Cerebellar nuclear complex (tissue), 1 donor: Measurements from ENCODE around the gene ANKRD50.
A peak's percentile ranks its signal among the peaks of the same experiment; 100 is the strongest.

Experiments used
- DNase-seq, 2 experiments: peaks; one replicate each; lab custom pipeline; 2025; lab: John Stamatoyannopoulos, UW

Gene ANKRD50, protein sequence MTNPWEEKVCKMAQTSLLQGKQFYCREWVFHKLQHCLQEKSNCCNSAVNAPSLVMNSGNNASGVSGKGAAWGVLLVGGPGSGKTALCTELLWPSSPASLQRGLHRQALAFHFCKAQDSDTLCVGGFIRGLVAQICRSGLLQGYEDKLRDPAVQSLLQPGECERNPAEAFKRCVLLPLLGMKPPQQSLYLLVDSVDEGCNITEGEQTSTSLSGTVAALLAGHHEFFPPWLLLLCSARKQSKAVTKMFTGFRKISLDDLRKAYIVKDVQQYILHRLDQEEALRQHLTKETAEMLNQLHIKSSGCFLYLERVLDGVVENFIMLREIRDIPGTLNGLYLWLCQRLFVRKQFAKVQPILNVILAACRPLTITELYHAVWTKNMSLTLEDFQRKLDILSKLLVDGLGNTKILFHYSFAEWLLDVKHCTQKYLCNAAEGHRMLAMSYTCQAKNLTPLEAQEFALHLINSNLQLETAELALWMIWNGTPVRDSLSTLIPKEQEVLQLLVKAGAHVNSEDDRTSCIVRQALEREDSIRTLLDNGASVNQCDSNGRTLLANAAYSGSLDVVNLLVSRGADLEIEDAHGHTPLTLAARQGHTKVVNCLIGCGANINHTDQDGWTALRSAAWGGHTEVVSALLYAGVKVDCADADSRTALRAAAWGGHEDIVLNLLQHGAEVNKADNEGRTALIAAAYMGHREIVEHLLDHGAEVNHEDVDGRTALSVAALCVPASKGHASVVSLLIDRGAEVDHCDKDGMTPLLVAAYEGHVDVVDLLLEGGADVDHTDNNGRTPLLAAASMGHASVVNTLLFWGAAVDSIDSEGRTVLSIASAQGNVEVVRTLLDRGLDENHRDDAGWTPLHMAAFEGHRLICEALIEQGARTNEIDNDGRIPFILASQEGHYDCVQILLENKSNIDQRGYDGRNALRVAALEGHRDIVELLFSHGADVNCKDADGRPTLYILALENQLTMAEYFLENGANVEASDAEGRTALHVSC (N-terminal part only)

DNA sequence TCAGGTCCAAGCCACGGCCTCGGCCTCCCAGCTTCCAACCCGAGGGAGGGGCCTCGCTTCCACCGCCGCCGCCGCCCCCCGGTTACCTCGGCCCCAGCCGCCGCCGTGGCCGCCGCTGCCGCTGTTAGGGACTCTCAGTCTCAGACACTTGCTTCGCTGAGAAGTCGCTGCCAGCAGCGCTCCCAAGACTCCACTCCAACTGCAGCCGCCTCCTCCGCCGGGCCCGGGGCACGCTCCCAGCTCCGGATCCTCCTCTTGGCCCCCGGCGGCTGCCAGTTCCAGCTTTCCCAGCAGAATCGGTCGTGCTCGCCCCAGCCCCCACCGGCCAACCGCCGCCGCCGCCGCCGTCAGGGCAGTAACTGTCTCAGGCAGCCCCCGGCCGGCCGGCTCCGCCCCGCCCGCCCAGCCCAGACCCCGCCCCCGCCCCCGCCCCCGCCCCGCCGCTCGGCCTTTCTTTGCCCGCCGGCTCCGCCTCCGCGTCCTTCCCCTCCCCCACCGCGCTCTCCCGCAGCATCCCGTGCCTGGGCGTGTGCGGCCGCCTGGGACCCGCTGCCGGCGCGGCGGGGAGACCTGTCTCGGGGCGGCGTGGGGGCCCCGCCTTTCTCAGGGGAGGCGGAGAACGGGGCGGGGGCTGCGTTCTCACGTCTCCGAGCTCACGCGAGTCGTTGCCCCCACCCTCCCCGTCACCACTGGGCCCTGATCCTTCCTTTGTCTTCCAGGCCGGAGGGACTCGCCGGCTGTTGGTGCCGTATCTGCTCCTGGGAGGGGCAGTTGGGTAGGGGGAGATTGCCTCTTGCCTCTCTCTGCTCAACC, at the start of gene ANKRD50:
TSS of gene ANKRD50 (minus strand) at position 361 of the 813 bp plus-strand sequence. CDS start 2,221 bp downstream, outside the sequence.
- DNase-seq: peak; percentile 2 to 32

DNA sequence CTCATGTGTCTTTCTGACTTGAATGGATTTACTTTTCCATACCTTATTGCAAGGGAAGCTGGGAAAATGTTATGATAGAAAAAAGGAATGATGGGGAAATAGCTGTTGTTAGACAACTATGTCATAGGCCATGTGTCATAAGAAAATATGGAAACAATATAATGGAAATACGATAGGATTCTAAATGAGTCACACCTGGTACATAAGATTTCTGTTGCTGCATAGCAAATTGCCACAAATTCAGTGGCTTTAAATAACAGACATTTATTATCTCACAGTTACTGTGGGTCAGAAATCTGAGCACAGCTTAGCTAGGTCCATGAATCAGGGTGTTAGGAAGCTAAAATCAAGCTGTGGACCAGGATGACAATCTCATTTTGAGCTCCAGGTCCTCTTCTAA, 44.6 kb upstream of the ANKRD50 start:
- no peak for DNase-seq

DNA sequence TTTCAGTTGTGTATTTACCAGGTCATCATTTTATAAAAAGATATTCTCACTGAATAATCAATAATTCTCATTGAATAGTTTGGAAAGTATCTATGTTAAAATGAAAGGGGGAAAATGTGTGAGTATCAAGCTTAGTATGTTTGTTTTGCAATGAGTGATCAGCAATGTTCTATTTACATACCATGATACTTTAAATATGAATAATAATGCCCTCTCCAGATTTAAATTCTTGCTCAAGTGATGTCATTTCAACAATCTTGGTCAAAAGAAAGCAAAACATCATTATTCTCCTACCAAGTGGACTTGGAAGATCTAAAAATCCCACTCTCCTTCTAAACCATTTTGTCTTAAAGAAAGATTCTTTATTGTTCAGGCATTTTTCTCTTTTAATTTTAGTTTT, 42.1 kb upstream of the ANKRD50 start:
- no peak for DNase-seq

DNA sequence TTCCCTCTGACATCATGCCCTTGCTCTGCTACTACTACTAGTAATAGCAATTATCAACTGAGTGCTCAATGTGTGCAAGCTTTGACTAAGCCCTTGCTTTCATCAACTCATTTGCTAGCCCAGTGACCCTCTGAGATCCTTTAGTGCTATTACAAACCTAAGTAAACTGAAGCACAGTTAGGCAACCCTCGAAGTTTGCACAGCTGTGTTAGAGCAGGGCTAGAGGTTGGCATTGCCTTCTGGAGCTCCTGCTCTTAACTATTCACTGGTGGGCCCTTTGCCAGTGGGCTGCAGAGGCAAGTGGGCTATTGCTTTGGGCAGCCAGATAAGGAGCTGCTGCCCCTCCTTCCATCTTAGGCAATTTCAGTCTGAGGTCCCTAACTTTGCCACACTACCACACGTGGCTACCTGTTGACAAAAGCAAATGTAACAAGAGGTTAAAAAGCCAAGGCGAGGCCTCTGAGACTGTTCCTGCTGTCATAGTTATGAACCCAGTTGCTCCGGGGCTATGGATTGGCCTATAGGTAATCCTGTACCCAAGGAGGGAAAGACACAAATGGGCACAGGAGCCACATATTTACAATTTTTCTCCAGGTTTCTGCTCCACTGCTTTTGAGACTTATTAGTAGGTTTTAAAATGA, 41.5 kb upstream of the ANKRD50 start:
- no peak for DNase-seq

DNA sequence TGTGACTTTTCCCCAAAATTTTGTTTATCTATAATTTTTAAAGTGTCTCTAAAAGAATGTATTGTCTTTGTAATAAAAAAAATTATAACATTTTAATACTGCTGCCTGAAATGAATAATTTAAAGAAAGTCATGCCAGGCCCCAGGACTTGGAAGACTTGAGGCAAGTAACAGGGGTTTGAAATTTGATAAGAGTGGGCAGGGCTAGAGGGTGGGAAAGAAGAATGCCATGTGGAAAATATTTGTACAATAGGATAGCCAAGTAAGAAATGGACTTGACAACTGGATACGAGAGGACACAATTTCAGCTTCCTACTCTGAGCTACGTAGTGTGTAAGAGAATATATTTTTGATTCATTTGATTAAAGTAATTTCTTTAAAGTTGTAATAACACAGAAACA, 36.9 kb upstream of the ANKRD50 start:
- DNase-seq: no peak

DNA sequence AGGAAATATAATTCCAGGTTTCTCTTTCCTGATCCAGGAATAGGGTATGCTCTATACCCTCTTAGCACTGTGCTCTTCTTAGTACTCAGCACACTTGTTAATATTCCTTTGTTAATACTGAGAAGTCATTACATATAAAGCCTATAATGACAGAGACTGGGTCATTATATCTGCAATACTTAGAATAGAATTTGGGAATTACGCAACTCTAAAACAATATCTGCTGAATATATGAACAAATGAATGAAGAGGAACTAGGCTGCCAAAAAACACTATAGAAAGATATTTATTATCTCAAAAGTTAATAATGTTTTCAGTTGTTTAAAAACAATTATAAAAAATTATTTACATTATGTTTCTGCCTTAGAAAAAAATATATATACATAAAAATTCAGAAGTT, 36.4 kb upstream of the ANKRD50 start:
- no peak for DNase-seq

DNA sequence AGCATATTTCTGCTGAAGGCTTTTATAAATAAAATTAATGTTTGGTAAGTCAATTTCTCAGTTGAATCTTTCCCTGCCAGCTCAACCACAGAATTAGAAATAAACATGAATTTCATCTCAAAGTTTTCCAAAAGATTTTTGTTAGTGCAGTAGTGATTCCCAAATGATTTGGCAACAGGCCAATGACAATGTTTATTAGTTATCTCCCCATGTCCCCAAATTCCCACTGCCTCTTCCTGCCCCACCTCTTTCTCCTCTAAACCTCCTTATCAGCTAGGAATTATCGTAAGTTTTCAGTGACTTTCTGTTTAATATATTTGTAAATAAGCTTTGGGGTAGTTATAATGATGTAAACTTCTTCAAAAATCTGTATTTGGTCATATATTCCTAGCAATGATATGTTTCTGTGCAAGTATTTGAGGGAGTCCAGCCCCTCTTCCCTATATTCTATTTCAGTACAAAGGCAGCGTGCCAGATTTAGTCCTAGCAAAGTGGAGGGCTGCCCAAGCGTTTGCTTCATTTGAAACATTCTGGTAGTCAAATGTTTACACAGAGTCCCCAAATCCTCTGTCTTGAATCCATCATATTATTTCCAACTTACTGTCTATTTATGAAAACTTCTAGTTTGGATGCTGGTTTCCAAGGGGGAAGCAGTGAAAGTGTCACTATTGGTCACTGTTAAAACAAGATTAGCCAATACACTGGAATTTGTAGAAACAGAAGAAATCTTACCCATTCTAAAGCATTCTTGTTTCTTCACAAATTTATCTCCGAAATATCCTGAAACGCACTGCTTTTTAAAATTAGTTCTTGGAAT, 33.7 kb upstream of the ANKRD50 start:
- no peak for DNase-seq

DNA sequence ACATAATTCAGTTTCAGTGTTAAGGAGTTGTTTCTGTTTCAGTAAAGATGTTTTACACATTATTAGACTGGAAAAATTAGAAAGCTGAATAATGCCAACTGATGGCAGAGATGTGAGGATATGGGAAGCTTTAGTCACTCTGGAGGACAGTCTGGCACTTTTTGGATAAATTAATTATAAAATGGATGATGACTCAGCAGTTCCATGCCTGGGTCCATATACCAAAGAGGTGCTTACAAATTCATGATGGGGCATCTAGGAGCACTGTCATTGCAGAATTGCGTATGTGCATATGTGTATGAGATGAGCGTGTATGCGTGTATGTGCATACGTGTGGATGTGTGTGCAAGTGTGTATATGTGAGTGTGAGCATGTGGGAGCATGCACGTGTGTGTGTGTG, 31.2 kb upstream of the ANKRD50 start:
- no peak for DNase-seq

DNA sequence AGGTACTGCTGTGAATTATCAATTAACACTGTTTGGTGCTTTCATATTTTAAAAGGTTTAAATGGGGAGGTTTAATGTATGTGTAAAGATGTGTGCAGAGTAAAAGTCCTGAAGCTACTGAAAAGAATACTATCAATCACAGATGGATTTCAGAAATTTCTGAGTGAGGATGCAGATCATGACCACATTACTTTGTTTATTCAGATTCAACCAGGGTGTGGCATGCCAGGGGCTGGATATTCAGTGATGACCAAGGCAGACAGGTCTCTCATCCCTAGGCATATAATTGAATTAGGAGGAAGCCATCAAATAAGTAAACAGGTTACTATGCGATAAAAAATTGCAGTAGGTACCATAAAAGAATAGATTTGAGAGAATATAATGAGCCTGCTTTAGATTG, 28.0 kb upstream of the ANKRD50 start:
- no peak for DNase-seq

DNA sequence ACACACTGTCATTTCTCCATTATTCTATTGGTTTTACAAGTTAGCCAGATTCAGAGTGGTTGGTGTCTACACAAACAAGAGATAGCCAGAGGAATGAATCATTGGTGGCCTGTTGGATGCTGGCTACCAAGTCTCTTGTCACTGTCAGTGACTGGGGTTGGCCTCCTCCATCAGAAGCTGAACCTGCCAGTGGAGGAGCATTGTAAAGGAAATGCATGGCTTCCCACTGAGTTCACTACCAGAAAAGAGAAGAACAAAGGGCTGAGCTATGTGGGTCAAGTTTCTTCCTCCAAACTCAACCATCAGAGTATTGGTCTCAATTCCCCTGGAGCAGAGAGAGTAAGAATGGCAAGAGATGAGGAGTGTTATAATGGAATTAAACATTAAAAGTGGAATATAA, 26.5 kb upstream of the ANKRD50 start:
- DNase-seq: no peak

DNA sequence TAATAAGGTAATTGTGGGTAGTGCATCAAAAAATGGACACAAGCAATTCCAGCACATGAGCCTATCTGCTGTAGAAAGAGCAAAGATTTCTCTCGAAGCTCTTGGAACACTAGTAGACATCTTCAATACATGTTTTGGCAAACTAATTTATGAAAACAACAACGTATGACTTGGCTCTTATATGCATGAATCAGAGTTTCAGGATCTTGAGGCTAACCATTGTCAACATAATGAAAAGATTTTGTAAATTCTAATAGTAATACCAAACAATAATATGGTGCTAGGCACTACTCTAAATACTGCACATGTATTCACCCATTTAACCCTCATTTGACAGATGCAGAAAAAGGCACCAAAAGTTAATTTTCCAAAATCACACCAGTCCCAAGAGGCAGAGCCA, 25.1 kb upstream of the ANKRD50 start:
- no peak for DNase-seq

DNA sequence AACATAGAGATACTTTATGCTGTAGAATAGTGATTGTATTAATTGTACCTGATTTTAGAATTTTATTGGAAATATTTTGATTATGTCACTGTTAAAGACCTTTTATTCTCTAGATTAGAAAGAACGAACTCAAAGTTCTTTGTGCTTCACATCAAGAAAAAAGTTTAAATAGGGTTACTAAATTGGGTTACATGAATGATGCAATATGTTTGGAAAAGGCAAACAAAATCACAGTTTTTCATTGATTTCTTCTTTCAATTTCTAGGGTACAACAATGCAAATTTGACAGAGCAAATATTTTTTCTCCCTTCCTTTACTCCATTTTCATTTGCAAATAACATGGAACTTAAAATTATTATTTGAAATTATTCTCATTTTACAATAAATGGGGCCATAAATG, 24.0 kb upstream of the ANKRD50 start:
- no peak for DNase-seq

DNA sequence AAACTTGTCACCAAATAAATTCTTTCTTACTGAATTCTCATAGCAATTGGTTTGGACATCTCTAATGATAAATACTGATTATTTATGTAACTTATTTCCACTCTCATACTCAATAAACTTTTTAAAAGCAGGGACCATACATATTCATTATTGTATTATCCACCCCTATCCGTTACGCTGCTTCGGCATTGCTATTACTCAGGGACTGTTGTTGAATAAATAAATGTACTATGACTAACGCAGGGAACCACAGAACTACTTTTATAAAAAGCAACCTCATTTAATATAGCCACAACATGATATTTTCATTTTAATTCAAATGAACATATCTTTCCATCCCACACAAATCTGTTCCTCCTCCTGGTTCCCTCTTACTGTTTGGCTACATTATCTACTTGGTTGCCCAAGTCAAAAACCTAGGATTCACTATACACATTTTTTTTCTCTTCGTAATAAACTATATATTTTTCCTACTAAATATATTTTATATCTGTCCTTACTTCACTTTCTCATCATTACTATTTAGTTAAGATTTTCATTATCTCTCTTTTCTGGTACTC, 14.9 kb upstream of the ANKRD50 start:
- DNase-seq: no peak

DNA sequence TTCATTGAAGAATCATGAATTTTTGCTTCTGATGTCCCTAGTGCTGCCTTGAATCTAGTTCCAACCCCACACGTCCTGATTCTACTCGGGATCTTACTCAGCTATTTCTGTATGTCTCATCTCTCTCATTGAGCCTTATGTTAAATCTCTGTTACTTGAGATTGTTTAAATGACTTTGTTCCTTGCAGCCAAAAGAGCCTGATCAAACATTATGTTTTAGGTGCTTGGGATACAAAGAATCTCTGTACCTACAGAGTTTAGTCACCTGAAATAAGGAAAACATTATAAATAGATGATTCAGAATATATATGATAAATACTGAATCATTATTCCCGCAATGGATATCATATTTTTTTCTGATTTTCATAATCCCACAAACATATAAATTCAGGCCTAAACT, 13.7 kb upstream of the ANKRD50 start:
- no peak for DNase-seq

DNA sequence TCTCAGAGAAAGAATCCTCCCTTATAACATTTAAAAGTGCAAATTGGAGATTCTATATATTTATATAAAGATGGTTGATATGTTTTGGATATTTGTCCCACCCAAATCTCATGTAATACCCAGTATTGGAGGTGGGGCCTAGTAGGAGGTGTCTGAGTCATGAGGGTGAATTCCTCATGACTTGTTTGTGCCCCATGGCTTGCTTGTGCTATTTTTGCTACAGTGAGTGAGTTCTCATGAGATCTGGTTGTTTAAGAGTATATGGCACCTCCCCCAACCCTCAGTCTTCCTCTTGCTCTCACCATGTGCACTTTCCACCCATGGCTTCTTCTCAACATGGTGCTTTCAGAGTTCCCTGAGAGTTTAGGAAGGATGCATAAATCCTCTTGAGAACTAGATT, 9.5 kb upstream of the ANKRD50 start:
- no peak for DNase-seq

DNA sequence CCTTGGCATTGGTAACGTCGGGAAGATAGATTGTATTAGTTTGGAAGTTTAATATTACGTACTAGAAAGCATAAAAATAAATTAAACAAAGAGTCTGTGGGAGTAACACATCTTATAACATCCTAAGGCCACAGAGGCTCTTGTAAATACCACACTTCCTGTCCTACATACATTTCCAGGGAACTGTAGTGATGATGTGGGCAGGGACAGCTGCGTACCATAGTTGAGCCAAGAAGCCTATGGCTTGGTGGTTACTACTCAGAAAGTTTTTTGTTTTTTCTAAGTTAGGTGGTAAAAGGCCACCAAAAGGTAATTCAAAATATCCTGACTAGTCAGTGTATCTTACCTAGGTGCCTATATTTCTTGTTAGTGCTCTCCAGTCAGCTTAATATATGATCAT, 4.6 kb upstream of the ANKRD50 start:
- DNase-seq: no peak

DNA sequence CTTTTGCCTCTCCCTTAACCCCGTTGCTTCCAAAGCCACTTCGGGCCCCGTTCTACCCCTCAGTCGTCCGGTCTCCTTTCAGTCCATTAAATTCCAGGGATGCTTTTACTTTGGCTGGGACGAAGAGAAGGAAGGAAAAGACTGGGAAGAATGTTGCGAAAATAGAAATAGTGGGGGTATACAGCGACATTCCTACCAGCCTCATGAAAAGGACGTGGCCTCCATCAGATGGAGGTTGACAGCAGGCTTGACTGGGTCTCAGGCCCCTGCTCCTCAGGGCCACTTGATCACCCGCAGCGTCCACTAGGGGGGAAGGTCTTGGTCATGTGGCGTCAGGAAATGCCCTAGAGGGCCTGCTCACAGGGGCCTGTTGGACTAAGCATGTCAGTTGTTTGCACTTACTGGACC, 657 bp upstream of the ANKRD50 start:
- DNase-seq: no peak

DNA sequence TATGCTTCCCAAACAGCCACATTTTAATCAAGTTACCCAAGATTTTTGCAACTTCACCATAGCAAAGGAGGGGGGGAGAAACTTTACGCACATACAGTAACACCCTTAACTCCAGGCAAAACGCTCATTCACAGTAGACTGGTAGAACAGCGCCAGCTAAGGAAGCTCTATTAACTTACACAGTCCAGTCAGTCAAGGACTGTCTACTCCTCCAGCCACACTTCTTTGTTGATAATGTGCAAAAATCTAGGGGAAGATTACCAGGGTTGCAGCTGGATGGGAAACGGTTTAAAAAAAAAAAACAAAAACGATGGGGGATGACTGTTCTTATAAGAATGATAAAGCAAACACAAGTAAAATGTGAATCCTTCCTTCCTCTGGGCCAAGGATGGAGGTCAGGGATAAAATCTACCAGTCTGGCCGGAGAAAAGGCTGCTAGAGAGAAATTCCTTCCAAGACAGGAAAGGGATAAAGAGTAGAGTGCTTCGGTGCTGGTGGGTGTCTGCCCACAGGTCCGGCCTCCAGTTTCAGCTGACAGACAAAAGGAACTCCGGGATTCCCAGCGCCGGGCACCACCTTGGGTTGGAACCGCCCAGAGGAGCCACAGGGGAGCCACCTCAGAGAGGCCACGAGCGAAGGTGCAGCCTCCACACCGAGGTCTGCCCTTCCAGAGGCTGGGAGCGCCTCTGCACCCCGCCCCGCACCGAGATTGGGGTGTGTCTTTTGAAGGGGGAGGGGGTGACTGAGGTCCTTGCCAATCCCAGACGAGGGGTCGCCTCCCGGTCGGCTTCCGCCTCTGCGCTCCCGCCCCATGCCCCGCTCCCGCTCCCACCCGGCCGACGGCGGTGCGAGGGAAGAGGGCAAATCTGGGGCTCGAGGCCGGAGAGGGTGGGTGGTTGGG, 811 bp downstream of the ANKRD50 start:
- DNase-seq: no peak

DNA sequence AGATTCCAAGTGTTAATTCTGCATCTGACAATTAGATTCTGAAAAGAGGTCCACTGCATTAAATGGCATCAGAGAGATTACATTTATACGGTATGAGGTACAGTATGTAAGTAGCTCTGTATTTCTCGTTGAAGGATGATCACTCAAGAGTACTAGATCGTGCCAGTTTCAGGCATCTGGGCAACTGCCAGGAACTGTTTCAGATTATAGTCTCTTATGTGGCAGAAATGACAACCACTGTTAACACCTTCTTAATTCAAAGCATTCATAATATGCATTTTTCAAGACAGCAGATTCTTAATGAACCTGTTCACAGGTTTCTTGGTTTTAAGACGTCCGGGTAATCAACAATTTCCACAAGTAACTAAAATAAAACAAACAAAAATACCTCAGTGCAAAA, 1.6 kb downstream of the ANKRD50 start:
- DNase-seq: no peak
